NK-92 (cell line): Measurements from ENCODE around the gene KRTAP10-12.

Source experiments
- DNase-seq: peaks from one replicate; lab custom pipeline; 2025; ENCODE audit not compliant: unreplicated experiment; lab: John Stamatoyannopoulos, UW

KRTAP10-12 gene

GRCh38 chr21:44697811-44698734 lies 1.1 kb downstream of the KRTAP10-12 start:
- DNase-seq, result no peak

DNA sequence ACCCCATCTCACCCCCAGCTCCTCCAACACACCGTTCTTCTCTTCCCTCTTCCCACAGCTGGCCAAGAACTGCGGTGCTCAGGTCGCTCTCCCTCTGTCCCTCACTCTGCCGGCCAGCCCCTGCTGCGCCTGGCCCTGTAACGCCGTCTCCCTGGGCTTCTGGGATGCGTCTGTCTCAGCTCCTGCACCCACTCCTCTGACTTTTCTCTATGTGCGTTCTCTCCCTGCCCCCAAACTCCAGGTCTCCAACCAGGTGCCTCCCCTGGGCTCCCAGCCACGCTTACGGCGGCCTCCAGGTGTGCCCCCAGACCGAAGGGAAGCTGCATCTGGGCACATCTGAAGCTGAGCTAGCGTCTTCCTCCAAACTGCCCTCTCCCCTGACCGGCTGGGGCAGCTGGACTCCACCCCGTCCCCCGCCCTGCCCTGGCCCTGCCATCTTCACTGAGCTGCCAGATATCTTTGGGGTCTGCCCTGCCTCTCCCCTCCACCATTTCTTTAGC lies 2.6 kb downstream of the KRTAP10-12 start:
- DNase-seq, result no peak

DNA sequence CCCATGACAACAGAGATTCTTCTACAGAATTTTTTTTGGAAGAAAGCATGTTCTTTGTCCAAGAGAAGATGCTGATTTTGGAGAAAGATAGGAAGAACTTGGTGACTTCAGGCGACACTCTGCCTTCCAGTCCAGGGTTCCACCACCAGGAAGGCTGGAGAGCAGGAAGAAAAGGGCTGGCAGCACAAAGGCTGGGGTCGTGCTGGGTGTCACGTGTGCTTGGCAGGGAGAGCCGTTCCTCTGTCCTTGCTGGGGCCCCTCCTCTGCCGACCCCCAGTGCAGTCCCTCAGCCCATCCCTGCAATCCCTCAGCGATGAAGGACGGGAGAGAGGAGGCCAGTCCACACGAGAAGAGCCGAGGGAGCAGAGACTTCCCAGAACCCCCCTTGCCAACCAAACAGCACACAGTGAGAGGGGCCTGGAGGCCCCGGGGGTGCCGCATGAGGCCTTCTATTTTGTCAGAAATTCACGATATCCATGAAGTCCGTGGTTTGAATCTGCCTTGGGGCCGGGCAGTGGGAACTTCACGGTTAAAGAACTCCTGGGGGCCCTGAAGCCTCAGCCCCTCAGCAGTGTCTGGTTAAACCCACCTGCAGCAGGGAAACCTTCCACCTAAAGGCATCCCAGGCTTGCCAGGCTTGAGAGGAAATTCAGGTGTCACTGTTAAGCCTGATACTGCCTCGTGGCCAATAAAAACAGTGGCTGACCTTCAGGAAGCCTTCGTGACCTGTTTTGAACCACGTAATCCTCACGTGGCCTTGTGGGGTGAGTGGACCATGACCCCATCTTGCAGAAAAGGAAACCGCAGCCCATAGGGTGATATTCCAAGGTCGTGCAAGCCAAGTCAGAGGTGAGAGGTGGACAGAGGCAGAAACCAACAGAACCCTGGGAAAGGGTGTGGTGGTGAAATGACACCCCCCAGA lies 3.4 kb downstream of the KRTAP10-12 start:
- DNase-seq, result no peak

- DNase-seq, result no peak
Observed at GRCh38 chr21:44701023-44701400, 4.0 kb downstream of the KRTAP10-12 start.

- no peak for DNase-seq
Observed at GRCh38 chr21:44701541-44701940, 4.6 kb downstream of the KRTAP10-12 start.

GRCh38 chr21:44702111-44702972 lies 5.4 kb downstream of the KRTAP10-12 start:
- no peak for DNase-seq

DNA sequence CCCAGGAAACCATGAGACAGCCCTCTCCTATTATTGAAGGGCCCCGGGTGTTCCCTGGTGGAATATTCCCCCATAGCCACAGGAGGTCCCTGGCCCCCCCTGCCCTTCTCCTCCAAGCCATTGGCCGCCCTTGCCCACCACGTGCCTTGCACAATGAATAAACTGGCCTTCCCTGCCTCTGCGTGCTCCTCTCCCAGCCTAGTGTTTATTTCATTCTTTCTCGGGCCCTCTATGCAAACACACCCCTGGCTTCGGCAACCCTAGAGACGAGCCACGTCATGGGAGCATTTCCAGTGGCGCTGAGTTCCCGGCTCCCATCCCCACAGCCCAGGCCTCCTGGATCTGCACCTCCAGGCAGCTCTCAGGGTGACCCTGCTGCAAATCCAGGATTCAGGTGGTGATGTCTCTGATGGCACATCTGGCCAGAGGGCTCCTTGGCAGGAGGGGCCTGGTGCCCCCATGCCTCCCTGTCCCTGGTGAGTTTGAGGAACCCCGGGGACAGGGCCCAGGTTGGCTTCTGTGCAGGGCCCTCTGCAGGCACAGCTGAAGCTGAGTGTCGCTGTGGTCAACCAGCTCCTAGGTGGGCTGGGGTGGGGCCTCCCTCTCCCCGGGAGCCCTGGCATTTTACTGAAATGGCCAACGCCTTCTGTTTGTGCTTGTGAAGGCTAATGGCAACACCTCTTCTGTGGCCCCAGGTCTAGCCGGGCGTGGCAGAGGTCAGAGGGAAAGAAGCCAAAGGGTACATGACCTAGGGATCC lies 6.2 kb downstream of the KRTAP10-12 start:
- DNase-seq, result no peak

- DNase-seq, result no peak
Observed at GRCh38 chr21:44703731-44704635, 7.0 kb downstream of the KRTAP10-12 start.

DNA sequence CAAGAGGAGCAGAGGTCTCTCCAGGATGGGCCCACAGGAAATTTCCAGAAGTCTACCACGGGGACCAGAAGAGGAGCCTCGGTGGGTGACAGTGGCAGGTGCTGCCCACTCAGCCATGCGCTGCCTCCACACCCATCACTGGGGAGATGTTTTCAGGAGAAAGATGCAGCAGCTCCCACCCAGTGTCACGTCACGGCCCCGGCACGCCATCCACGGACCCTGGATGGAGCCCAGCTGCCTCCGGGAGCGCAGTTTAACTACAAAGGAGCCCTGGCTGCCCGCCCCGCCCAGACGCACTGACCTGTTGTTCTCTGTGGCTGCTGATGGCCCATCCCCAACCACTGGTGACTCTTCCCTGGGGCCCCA lies 7.6 kb downstream of the KRTAP10-12 start:
- no peak for DNase-seq

GRCh38 chr21:44706026-44706705 lies 9.2 kb downstream of the KRTAP10-12 start:
- DNase-seq, result no peak

- DNase-seq, result no peak
Observed at GRCh38 chr21:44706706-44707581, 10.0 kb downstream of the KRTAP10-12 start.

- DNase-seq, result no peak
Observed at GRCh38 chr21:44708213-44708865, 11.4 kb downstream of the KRTAP10-12 start.

- DNase-seq, result no peak
Observed at GRCh38 chr21:44708866-44709425, 12.0 kb downstream of the KRTAP10-12 start.

DNA sequence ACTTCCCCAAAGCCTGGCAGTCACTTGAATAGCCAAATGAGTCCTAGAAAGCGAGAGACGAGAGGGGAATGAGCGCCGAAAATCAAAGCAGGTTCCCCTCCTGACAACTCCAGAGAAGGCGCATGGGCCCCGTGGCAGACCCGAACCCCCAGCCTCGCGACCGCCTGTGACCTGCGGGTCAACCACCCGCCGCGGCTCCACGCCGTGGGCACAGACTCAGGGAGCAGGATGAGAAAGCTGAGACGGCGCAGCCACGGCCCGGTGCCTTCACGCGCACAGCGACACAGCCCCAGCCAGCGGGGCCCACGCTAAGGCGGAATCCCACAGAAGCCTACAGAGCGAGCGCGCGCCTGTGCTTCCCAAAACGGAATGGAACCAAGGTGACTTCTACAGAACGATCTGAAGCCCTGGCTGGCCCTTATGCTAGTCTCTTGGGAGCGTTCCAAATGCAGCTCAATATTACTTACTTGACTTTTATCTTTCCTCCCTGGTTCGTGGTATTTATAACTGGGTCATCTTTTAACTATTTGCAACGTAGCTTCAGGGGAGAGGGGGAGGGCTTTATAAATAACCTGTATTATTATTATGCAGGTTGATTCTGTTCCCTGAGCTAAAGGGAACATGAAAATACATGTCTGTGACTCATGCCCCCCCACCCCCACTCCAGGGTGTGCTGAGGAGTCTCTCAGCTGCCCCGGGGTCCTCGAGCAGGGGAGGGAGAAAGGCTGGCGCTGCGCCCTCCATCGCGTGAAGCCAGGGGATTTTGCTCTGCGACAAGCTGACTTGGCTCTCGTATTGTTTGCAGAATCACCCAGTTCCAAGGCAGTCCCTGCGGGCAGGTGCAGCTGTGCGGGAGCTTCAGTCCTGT lies 12.7 kb downstream of the KRTAP10-12 start:
- DNase-seq, result no peak

- no peak for DNase-seq
Observed at GRCh38 chr21:44710294-44710665, 13.3 kb downstream of the KRTAP10-12 start.
